ENCODE results near the gene BPIFB2.

DNA sequence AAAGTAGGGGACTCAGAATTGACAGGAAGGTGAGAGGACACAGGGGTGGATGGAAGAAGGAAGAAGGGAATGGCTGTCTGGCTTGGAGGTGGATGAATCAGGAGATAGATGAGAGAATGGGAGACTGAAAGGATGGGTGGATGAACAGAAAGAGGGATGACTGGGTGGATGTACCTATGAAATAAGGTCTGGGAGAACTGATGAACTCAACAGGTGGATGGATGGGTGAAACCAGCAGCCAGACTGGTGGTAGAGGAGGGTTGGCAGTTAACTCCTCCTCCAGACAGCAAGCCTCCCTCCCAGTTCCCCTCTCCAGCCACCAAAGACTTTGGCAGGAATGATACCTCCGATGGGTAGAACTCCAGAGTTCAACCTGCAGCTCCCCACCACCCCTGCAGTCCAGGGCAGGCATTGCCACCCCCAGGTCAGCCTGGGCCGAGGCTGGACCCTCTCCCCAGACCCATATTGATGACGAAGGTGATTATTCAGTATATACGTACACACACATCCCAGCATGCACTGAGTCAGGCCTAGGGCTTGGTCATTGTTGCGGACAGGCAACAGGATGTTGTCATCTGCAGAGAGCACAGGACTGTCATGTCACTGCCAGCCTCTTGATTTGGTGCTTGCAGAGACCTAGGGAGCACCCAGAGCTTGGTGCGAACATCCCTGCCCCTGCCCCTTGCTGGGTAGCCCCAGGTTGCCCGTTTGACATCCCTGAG lies 5.3 kb upstream of the BPIFB2 start:
- TF ChIP-seq, protein P1, sequence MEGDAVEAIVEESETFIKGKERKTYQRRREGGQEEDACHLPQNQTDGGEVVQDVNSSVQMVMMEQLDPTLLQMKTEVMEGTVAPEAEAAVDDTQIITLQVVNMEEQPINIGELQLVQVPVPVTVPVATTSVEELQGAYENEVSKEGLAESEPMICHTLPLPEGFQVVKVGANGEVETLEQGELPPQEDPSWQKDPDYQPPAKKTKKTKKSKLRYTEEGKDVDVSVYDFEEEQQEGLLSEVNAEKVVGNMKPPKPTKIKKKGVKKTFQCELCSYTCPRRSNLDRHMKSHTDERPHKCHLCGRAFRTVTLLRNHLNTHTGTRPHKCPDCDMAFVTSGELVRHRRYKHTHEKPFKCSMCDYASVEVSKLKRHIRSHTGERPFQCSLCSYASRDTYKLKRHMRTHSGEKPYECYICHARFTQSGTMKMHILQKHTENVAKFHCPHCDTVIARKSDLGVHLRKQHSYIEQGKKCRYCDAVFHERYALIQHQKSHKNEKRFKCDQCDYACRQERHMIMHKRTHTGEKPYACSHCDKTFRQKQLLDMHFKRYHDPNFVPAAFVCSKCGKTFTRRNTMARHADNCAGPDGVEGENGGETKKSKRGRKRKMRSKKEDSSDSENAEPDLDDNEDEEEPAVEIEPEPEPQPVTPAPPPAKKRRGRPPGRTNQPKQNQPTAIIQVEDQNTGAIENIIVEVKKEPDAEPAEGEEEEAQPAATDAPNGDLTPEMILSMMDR (IDR thresholded peaks at IDR 0.05; ENCODE audit: extremely low read depth in 1 of 2, insufficient read depth in 1 of 2, low read depth in 1 of 2, low read length in 2 of 2): no peak
- TF ChIP-seq POLR2A (IDR thresholded peaks at IDR 0.05; ENCODE audit: low read depth, low read length) (no peak), GATA2 (IDR thresholded peaks at IDR 0.05; ENCODE audit: insufficient read depth, insufficient read length, low read depth, low read length) (no peak), POLR2AphosphoS5 (IDR thresholded peaks at IDR 0.05; ENCODE audit: insufficient read depth, low read depth, low read length) (no peak)

Measured in endothelial cell of umbilical vein (primary cell).